AG10803 (cell line): ENCODE results near the gene MR1.

Experiments used
- DNase-seq: peaks from one replicate; pipeline ENCODE4 v3.0.0; 2010; ENCODE audit warnings: low read depth
- H3K4me3 ChIP-seq: 2 replicates; pipeline ENCODE4 v1.5.1; 2011; ENCODE audit warnings: mild to moderate bottlenecking, low read length, control low read depth
- TF ChIP-seq, protein P1 (sequence below): conservative IDR thresholded peaks from 2 replicates; pipeline ENCODE4 v1.5.1; 2011; ENCODE audit warnings: mild to moderate bottlenecking, low read length, control low read depth, inconsistent platforms

The MR1 gene

DNA sequence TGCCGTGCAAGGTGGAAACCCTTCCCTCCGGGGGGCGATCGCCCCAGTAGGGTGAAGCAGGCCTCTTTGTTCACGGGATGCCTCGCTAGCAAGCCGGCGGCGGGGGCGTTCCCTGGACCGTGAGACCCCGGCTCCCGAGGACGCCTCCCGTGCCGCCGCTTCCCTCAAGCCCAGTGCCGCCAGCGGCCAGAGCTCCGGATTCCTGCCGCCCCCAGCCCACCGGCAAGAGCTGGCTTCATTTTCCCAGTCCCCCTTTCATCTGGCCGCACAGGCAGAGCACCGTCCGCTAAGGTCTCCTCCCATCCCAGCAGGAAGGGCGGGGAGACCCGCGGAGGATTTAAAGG is 71.0 kb downstream of the MR1 start:
- peak overlapping the region; percentile 73 for H3K4me3 ChIP-seq
- no peak for DNase-seq
- TF ChIP-seq, protein P1, sequence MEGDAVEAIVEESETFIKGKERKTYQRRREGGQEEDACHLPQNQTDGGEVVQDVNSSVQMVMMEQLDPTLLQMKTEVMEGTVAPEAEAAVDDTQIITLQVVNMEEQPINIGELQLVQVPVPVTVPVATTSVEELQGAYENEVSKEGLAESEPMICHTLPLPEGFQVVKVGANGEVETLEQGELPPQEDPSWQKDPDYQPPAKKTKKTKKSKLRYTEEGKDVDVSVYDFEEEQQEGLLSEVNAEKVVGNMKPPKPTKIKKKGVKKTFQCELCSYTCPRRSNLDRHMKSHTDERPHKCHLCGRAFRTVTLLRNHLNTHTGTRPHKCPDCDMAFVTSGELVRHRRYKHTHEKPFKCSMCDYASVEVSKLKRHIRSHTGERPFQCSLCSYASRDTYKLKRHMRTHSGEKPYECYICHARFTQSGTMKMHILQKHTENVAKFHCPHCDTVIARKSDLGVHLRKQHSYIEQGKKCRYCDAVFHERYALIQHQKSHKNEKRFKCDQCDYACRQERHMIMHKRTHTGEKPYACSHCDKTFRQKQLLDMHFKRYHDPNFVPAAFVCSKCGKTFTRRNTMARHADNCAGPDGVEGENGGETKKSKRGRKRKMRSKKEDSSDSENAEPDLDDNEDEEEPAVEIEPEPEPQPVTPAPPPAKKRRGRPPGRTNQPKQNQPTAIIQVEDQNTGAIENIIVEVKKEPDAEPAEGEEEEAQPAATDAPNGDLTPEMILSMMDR: no peak; the same call in 1 of the 2 replicates

- TF ChIP-seq, protein P1: no peak
- peak; percentile 90 for DNase-seq
- peak overlapping the region; percentile 73 for H3K4me3 ChIP-seq
Observed at GRCh38 chr1:181105134-181106021, 71.6 kb downstream of the MR1 start.

GRCh38 chr1:181106022-181106312 is 72.2 kb downstream of the MR1 start:
- no peak for DNase-seq
- H3K4me3 ChIP-seq: no peak overlapping the region
- TF ChIP-seq, protein P1: no peak

DNA sequence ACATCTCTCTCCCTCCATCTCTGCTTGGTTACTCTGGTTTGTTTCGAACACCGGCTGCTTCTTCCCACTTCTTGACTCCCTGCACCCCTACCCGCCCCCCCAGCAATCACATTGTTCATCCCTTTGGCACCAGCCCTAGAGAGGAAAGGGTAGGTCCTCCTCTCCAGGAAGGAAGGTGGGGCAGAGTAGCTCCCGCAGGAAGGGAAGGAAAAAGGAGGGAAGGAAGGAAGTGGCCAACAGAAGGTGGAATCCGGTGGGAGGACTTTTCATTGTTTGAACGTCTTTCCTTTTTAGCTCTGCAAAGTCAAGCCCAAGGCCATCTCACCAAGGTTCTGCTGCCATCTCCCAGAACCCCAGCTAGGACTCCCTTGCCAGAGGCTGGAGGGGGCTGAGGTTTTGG is 72.7 kb downstream of the MR1 start:
- DNase-seq: no peak

GRCh38 chr1:181107711-181108110 is 73.9 kb downstream of the MR1 start:
- TF ChIP-seq, protein P1: no peak
- H3K4me3 ChIP-seq: no peak overlapping the region
- DNase-seq: no peak

More for the DNA sequence above, 72.7 kb downstream of the MR1 start:
- no peak overlapping the region for H3K4me3 ChIP-seq
- TF ChIP-seq, protein P1: no peak

DNA sequence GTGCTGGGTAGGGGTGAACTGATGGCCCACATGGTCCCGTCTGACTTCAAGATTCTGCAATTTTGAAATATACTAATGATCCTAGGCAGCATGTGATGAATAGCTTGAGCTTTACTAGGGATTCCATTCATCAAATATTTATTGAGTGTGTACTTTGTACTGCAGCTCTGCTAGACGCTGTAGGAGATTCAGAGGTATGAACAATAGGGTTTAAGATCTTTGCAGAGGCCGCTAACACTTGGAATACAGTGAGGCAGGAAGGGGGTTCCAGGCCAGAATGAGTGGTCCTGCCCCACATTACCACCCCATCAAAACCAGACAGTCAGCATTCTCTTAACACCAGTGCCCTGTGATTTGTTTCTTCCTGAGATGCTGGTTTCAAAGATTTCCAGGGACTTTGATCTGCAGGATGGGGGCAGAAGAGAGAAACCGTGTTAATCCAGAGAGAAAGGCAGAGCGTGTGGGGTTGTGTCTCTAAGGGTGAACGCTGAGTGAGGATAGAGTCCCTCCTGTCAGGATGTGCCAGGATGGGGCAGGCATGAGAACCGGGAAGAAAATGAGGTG is 74.6 kb downstream of the MR1 start:
- TF ChIP-seq, protein P1: no peak
- no peak overlapping the region for H3K4me3 ChIP-seq
- no peak for DNase-seq

DNA sequence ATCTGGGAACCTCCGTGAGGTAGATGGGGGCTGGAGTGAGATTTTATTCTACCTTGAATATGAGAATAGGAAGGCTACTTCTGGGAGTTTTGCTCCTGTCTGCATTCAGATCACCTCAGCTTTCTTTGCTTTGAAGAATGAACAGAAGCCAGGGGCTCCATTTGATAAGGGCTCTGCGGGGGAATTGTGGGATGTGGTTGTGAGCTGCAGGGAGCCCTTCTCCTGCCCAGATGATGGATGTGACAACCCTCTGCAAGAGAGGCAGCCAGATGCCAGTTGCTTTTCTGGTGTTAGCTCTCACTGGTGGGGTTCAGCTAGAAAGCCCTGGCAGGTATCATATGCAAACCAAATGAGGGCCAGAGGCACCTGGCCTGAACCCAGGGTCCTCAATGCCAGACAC is 76.2 kb downstream of the MR1 start:
- no peak overlapping the region for H3K4me3 ChIP-seq

More for the DNA sequence above, 76.2 kb downstream of the MR1 start:
- DNase-seq: no peak
- TF ChIP-seq, protein P1: no peak
